ENCODE results near the gene AQP12A.
A peak's percentile ranks its signal among the peaks of the same experiment; 100 is the strongest.
"Not testable (repeated sequence)": the region's sequence is repeated elsewhere in the genome, so short reads cannot be mapped to it uniquely, and the experiment has no call there.

Gene AQP12A

GRCh38 chr2:240691631-240692420, at the start of gene AQP12A:
TSS of gene AQP12A (plus strand) at chr2:240691866. CDS start at chr2:240691914, 48 bp downstream.
- DNase-seq, result not testable (repeated sequence)

DNA sequence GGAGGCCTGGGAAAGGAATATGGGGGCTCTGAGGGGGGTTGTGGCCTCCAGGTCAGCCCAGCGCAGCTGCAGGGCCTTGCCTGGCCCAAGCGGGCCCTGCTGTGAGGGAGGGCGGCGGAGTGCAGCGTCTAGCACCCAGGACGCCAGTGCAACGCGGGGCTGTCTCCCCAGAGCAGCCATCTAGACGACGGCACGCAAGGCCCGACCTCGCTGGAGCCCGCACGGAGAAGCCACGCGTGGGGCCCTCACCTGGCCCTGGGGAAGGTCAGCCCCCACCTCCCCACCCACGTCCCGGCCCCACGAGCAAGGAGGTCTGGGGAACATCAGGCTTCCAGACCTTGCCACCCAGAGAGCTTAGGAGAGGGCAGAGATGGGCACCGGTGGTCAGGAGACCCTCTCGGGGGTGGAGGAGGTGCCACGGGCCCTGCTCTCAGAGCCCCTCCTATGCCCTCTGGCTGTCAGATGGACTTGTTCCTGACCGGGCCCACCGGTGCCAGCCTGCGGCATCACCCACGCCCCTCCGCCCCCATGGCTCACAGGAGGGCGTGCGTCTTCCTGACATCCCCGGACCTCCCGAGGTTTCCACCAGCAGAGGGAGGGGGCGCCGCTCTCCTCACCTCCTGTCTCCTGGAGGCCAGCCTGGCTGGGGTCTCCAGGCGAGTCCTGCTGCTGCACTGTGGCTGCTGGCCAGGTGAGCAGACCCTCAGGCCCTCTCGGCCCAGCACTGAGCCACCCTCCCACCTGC, 49.4 kb upstream of the AQP12A start:
- DNase-seq, result no peak

DNA sequence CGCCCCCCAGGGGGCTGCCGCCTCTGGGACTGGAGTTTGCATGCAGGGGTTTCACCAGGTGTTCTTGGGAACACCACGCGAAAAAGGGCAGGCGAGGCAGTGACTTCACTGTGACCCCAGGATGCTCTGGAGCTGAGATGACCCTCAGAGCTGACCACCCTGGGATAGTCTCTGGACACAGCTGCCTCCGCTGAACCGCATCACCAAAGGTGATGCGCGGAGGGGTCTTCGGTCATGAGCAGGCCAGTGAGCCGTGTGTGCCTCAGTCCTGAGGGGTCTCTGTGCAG, 48.9 kb upstream of the AQP12A start:
- DNase-seq, result no peak

DNA sequence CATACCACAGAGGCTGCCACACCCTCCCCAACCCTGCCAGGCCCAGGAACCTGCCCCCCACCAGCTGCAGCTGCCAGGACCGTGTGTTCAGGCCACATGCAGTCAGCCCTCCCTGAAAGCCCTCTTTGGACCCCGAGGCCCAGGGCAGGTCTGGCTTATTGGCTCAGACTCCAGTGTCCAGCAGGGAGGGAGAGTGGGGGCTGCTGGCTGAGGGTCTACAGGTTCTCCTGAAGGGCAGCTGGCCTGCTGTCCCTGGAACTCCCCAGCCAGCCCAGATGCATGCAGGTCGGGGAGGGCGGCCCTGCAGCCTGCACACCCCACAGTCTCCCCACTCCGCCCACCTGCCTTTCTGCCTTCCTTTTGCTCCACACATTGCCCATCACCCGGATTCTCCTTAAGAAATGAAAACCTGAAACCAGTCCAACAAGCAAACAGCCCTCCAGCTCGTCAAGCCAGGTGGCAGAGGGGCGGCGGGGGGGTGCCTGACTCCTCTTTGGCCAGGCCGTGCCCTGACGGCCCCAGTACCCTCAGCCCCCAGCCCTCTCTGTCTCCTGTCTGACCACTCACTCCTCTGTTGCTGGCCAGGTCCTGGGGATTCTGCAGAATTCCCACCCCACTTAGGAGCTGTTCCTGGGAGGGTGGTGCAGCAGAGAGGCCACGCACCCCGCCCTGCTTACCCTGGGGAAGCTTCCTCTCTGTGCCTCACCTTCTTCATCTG, 48.4 kb upstream of the AQP12A start:
- DNase-seq, result no peak

DNA sequence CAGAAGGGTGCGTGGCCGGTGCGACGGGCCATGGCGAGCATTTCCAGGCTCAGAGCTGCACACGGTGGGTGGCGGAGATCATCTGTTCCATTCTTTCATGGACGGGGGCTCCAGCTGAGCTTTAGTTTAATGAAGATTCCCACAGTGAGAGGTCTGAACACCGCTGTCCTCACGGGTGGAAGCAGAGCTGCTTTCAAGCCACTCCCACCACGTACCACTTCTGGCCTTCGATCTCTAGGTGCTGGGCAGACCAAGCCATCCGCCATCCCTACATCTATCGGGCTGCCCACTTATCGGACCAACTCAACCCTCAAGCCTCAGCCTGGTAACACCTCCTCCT, 47.9 kb upstream of the AQP12A start:
- no peak for DNase-seq

DNA sequence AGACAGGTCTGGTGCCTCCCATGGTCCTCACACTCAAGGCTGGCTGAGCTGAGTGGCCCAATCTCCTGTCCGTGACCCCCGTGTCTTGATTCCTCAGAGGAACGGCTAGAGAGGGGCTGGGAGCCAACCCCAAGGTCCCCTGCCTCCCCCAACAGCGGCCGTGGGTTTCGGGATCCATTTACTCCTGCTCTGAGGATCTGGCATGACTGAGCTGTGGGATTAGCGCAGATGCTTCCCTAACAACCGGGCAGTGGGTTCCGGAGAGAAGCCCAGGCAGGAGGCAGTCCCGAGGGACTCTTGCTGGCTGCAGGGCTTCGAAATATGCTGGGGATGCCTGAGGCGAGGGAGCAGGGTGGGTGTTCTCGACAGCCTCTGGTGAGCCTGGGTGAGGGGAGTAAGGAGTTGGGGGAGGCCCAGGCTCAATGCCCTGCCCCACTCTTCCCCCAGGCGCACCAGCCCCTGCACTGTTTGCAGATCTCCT, 47.5 kb upstream of the AQP12A start:
- no peak for DNase-seq

GRCh38 chr2:240644859-240645301, 46.8 kb upstream of the AQP12A start:
- DNase-seq, result no peak

GRCh38 chr2:240645346-240645745, 46.3 kb upstream of the AQP12A start:
- DNase-seq, result no peak

DNA sequence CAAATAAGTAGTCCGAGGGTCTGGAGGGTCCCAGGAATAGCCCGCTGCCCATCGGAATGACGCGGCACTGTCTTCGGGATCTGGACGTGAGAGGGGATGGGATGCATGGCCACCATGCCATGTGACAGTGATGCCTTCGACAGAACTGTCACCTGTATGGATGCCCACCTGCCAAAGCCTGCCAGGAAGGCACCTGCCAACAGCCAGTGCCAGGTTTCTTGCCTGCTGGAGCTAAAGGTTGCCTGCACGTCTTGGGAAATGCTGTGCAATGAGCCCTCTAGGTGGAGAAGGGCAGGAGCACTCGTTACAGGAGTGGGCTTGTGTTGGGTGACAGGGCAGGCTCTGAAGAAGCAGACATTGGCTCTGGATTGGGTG, 45.9 kb upstream of the AQP12A start:
- DNase-seq, result no peak

DNA sequence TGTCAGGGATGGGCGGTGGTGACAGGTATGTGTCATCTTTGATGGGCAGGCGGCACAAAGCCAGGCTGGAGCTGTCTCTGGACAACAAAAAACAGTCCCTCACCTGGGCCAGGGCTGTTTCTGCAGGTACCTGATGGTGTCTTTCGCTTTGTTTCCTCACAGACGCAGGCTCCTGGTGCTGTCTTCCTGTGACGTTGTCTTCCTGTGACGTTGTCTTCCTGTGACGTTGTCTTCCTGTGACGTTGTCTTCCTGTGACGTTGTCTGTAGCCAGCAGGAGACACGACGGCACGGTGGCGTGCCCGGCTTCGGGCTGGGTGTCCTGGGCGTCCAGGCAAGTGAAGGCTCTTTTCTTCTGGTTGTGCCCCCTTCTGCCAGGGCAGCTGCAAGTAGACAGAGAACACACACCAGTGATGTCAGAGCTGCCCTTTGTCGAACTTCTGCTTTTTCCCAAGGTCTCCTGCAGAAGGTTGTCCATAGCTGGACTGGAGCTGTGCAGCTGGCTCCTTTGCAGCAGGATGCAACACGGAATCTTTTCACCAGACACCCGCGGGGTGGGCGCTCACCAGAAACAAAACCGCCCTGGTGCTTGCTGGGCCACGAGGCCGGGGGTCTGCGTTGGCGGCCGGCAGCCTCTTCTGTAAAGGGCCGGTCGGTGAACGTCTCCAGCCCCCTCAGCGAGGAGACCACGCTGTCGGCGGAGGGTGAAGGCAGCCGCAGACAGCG, 45.3 kb upstream of the AQP12A start:
- peak; percentile 42 for DNase-seq

DNA sequence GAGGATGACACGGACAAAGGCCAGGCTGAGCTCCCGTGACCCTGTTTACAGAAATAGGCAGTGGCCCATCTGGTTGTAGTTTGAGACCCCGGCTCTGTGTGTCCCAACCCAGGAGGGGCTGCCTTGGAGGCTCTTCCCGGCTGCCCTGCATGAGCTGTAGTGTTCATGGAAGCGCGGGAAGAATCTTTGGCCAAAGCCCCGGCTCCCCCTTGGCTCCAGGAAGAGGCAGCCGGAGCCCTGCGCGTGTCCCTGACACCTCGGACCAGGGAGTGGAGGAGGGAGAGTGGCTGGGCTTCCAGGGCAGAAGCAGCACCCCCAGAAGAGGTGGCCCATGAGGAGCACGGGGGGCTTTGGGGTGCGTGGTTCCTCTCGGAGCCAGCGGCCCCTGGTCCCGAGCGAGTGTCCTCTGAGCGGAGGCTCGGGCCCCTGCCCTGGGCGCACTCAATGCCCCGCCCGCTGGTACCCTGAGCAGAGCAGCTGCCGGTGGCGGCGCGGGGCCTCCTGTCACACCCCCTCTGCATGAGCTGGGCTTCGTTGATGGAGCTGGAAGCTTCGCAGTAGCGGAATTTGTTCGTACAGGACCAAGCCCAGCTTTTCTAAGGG, 44.7 kb upstream of the AQP12A start:
- no peak for DNase-seq

GRCh38 chr2:240647503-240648154, 44.0 kb upstream of the AQP12A start:
- DNase-seq, result no peak

- DNase-seq, result no peak
Observed at GRCh38 chr2:240648155-240648649, 43.5 kb upstream of the AQP12A start.

DNA sequence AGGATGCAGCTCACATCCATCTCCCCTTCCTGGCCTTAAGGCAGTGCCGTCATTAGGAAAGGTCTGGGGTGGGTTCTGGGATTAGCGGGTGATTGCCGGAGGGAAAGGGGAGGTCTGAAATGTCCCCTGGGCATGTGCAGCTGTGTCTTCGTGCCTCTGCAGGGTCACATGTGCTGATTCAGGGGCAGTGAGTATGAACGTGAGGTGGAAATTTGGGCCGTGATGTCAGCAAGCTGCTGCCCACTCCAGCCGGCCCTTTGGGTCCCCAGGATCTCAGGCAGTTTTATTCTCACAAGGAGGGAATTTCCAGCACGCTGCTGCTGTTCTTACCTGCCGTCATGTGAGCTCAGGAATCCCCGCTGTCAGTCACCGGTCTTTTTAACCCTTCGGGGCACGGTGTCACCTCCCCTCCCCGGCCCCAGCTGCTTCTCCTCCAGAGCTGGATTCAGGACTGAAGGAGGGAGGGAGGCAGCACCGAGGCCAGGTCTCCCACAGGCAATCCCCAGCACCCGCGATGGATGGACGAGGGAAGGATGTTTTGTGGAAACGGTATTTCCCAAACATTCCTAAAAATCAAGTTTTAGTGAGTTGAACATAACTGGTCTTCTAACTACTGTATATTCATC, 42.9 kb upstream of the AQP12A start:
- no peak for DNase-seq

DNA sequence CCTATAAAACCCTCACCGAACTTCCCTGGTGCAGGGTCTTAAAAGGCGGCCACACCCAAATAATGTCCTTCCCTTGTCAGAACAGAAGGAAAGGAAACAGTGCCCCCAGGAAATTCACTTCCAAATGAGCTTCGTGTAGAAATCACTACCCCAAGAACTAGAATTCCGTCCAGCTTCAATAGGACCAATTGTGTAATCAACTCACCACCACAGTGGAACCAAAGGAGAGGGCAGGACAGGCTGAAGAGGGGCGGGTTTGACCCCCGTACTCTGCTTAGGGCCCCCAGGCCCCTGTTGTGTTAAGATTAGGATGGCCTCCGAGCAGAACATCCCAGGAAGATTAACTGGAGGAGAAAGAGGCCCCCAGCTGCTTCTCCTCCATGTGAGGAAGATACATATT, 42.3 kb upstream of the AQP12A start:
- no peak for DNase-seq

DNA sequence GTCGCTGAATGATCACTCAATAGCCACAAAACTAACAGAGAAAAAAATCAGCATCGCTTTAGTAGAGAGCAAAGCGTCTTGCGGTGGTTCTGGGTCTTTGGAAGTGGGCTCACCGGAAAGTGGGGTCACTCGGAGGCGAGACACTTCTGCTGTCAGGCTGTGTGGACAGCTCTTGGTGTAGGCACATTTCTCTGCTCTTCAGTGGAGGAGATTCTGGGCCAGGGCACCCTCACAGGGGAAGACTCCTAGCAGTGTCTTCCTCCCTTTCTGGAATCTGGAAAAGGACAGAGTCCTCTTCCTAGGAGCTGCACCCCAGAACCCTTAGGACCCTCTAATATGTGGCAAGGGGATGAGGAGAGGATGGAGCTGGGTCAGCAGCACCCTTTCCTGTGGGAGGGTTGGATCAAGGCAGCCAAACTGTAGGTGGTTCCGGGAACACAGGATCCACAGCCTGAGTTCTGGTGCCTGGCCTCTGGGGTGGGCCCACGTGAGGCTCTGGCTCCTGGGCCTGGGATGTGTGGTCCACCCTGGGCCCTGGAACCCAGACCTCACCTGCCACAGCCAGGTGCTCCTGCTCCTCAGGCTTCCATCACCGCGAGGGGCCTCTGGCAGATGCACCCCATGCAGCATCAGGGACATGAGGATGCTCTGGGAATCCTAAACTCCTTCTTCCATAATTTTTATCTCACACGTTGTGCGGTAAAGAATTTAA, 41.3 kb upstream of the AQP12A start:
- no peak for DNase-seq

- no peak for DNase-seq
Observed at GRCh38 chr2:240651185-240651584, 40.5 kb upstream of the AQP12A start.

- DNase-seq, result no peak
Observed at GRCh38 chr2:240655931-240656886, 35.5 kb upstream of the AQP12A start.

DNA sequence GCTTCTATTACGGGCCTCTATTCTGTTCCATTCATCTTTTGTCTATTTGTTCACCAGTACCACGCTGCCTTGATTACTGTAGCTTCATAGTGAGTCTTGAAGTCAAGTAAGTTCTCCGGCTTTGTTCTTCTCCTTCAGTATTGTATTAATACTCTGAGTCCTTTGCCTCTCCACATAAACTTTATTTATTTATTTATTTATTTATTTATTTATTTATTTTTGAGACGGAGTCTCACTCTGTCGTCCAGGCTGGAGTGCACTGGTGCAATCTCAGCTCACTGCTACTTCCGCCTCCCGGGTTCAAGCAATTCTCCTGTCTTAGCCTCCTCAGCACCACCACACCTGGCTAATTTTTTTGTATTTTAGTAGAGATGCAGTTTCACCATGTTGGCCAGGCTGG, 31.8 kb upstream of the AQP12A start:
- DNase-seq, result not testable (repeated sequence)

GRCh38 chr2:240662681-240663080, 29.0 kb upstream of the AQP12A start:
- no peak for DNase-seq
